Muscle of back (tissue), 11 donors: Measurements from ENCODE around the gene SCN5A. TPM values are rescaled to one million over a fixed set of nuclear protein-coding genes. Genes with fewer than 3 reads are reported as not detected.

ENCODE experiments used
- DNase-seq, 3 donors: peaks; one replicate each; pipeline versions ENCODE4 v3.0.0 to v3.0.0-alpha.2; 2013
- polyA plus RNA-seq, 10 donors: library from polyadenylated mRNA; unstranded; fragments of 120-200 nt; gene quantifications; one replicate each; pipeline ENCODE4 v1.2.1, GENCODE V29; 2013; ENCODE audit not compliant: insufficient read length in 10 of 10

Gene SCN5A
- polyA plus RNA-seq, 10 donors: 3.0 to 8.0 (median 4.7) TPM

GRCh38 chr3:38647217-38647970 lies 2.1 kb downstream of the SCN5A start:
- DNase-seq: no peak

GRCh38 chr3:38646630-38647029 lies 2.9 kb downstream of the SCN5A start:
- DNase-seq: no peak

- DNase-seq: no peak
These were observed 3.4 kb downstream of the SCN5A start for GRCh38 chr3:38646062-38646461.

- DNase-seq: no peak
These were observed 3.9 kb downstream of the SCN5A start for GRCh38 chr3:38645601-38646000.

GRCh38 chr3:38645076-38645475 lies 4.4 kb downstream of the SCN5A start:
- no peak for DNase-seq

- no peak for DNase-seq
These were observed 4.8 kb downstream of the SCN5A start for GRCh38 chr3:38644662-38645053.

GRCh38 chr3:38644016-38644661 lies 5.3 kb downstream of the SCN5A start:
- no peak for DNase-seq

- no peak for DNase-seq
These were observed 5.9 kb downstream of the SCN5A start for GRCh38 chr3:38643592-38643991.

- DNase-seq: no peak
These were observed 6.4 kb downstream of the SCN5A start for GRCh38 chr3:38643090-38643489.

- DNase-seq: no peak
These were observed 7.9 kb downstream of the SCN5A start for GRCh38 chr3:38641461-38642110.

- no peak for DNase-seq
These were observed 8.6 kb downstream of the SCN5A start for GRCh38 chr3:38640661-38641452.

- no peak for DNase-seq
These were observed 11.1 kb downstream of the SCN5A start for GRCh38 chr3:38638354-38638753.

- DNase-seq: no peak
These were observed 11.6 kb downstream of the SCN5A start for GRCh38 chr3:38637906-38638305.

GRCh38 chr3:38636881-38637280 lies 12.6 kb downstream of the SCN5A start:
- DNase-seq: peak in 1 of 3 donors; percentile 14

- no peak for DNase-seq
These were observed 13.0 kb downstream of the SCN5A start for GRCh38 chr3:38636464-38636863.

GRCh38 chr3:38634111-38634510 lies 15.4 kb downstream of the SCN5A start:
- peak; percentile 11 for DNase-seq

GRCh38 chr3:38632989-38633388 lies 16.5 kb downstream of the SCN5A start:
- DNase-seq: no peak

- no peak for DNase-seq
These were observed 18.9 kb downstream of the SCN5A start for GRCh38 chr3:38630606-38631005.

GRCh38 chr3:38630070-38630469 lies 19.4 kb downstream of the SCN5A start:
- DNase-seq: no peak

GRCh38 chr3:38628835-38629234 lies 20.7 kb downstream of the SCN5A start:
- no peak for DNase-seq

GRCh38 chr3:38627956-38628355 lies 21.5 kb downstream of the SCN5A start:
- DNase-seq: no peak

- no peak for DNase-seq
These were observed 23.3 kb downstream of the SCN5A start for GRCh38 chr3:38626171-38626570.
